HEK293T (cell line): ENCODE measurements around the gene FST.

ENCODE experiments used
- ELF4 ChIP-seq: fragments of 450-650 bp; IDR thresholded peaks from 2 replicates; pipeline ENCODE4 v1.6.1; 2017; ENCODE audit warnings: antibody characterized with exemption
- FOXK2 ChIP-seq: fragments of 450-650 bp; IDR thresholded peaks from 2 replicates; pipeline ENCODE4 v1.6.1; 2016; ENCODE audit warnings: mild to moderate bottlenecking

GRCh38 chr5:53476531-53477480, 3.6 kb upstream of the FST start:
- TF ChIP-seq FOXK2 (no peak), ELF4 (no peak)
